ENCODE results near the gene LGALS7. TPM values are rescaled to one million over a fixed set of nuclear protein-coding genes. Genes with fewer than 3 reads are reported as not detected.

Gene LGALS7
- total RNA-seq, 2 experiments from 2014 or later, result not detected

DNA sequence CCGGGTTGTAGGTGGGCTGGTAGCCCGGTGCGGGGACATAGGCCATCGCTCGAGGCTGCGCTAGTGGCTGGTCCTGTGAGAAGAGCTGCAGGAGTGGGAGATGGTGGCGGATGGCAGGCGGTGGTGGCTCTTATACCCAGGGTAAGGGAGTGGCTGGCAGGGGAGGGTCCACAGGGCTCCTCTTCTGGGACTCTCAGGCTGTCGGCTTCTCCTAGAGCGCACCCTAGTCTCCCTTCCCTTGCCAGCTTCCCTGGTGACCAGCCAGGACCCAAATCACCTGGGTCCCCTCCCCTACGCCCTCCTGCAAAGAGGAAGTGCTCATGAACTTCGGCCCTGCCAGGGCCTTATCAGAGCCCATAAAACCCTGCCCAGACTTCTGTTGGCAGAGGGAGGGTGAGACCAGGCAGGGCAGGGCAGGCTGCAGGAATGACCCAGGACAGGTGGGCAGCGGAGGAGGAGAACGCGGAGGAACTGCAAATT lies 39.6 kb upstream of the LGALS7 start, which contains the start of gene LGALS4:
TSS of gene LGALS4 (minus strand) at position 105 of the 480 bp plus-strand sequence. CDS start at position 46, 59 bp downstream.
- no peak within 1 kb of the TSS for H3K27ac ChIP-seq (ENCODE audit: low read depth, low read length, poor library complexity, severe bottlenecking)
- no peak within 1 kb of the TSS for H2AFZ ChIP-seq (ENCODE audit: low read length)
- H3K36me3 ChIP-seq (ENCODE audit: insufficient read depth, low read length), result 0 out of 2 replicates have a peak, but pooled peaks cover 9% of the 10 kb centered on the region
- intact Hi-C loops (cut with micrococcal nuclease; ENCODE audit: unreplicated experiment), result no loop called here
- H4K20me1 ChIP-seq (ENCODE audit: insufficient read depth, low read length), result no peaks in the 10 kb centered on the region
- H3K4me2 ChIP-seq (ENCODE audit: low read length), result no peak within 1 kb of the TSS
- no peak for TF ChIP-seq CTCF (conservative IDR thresholded peaks at IDR 0.05; ENCODE audit: low read length)
- no peak for DNase-seq (ENCODE audit: low spot score)
- BruUV-seq (replicated peaks), result no TSS peak
- CTCF ChIA-PET (ENCODE audit: unreplicated experiment), result no interaction called here
- no peaks in the 10 kb centered on the region for H3K9me2 ChIP-seq (ENCODE audit: insufficient read depth, low read length)
- no peaks in the 10 kb centered on the region for H3K9me3 ChIP-seq (ENCODE audit: low read length)
- H3K79me2 ChIP-seq (ENCODE audit: insufficient read depth, low read depth, low read length), result no peaks in the 10 kb centered on the region
- no peak within 1 kb of the TSS for H3K4me3 ChIP-seq (ENCODE audit: low read depth, low read length, poor library complexity, severe bottlenecking)
- no peaks in the 10 kb centered on the region for H3K4me1 ChIP-seq (ENCODE audit: insufficient read depth, low read length, poor library complexity, severe bottlenecking)
- POLR2A ChIA-PET, result no interaction called here

- CTCF ChIA-PET (ENCODE audit: unreplicated experiment), result no interaction called here
- Histone ChIP-seq H3K4me2 (ENCODE audit: low read length) (no peak overlapping the region), H3K27ac (ENCODE audit: low read depth, low read length, poor library complexity, severe bottlenecking) (no peak overlapping the region), H3K79me2 (ENCODE audit: insufficient read depth, low read depth, low read length) (no peaks in the 10 kb centered on the region), H3K4me3 (ENCODE audit: low read depth, low read length, poor library complexity, severe bottlenecking) (no peak overlapping the region), H3K9me2 (ENCODE audit: insufficient read depth, low read length) (no peaks in the 10 kb centered on the region), H3K9me3 (ENCODE audit: low read length) (no peaks in the 10 kb centered on the region), H3K36me3 (ENCODE audit: insufficient read depth, low read length) (0 out of 2 replicates have a peak, but pooled peaks cover 9% of the 10 kb centered on the region), H2AFZ (ENCODE audit: low read length) (no peak overlapping the region), H4K20me1 (ENCODE audit: insufficient read depth, low read length) (no peaks in the 10 kb centered on the region), H3K4me1 (ENCODE audit: insufficient read depth, low read length, poor library complexity, severe bottlenecking) (no peaks in the 10 kb centered on the region)
- POLR2A ChIA-PET, result interaction anchor here (0.5 kb wide), 1 partner anchor 46 kb away, joined by 3 read pairs; no protein-coding TSS in a partner anchor
- no TSS peak for BruUV-seq (replicated peaks)
- intact Hi-C loops (cut with micrococcal nuclease; ENCODE audit: unreplicated experiment), result no loop called here
- no peak for DNase-seq (ENCODE audit: low spot score)
- no peak for TF ChIP-seq EZH2phosphoT487 (IDR thresholded peaks at IDR 0.05; ENCODE audit: borderline replicate concordance, low read depth, low read length)
These were observed 38.9 kb upstream of the LGALS7 start for GRCh38 chr19:38812009-38812840.

DNA sequence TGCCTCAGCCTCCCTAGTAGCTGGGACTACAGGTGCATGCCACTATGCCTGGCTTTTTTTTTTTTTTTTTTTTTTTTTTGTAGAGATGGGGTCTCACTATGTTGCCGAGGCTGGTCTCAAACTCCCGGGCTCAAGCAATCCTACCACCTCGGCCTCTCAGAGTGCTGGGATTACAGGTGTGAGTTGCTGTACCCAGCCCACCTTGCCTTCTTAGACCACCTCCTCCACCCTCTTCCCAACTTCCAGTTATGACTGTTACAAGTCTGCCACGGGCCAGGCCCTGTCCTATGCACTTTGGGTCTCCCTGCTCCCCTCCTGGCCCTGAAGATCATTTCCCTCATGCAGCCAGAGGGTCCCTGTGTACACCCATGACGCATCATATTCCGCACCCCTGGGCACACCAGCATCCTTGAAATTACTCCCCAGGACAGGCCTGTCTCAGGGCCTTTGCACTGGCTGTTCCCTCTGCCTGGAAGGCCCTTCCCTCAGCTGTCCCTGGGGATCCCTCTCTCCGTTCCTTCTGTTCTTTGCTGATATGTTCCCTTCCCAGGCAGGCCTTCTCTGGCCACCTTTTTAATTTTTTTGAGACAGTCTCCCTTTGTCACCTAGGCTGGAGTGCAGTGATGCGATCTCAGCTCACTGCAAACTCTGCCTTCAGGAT lies 36.4 kb upstream of the LGALS7 start:
- TF ChIP-seq EZH2phosphoT487 (IDR thresholded peaks at IDR 0.05; ENCODE audit: borderline replicate concordance, low read depth, low read length) (no peak), CTCF (conservative IDR thresholded peaks at IDR 0.05; ENCODE audit: low read length) (no peak)
- Histone ChIP-seq H2AFZ (ENCODE audit: low read length) (no peak overlapping the region), H3K36me3 (ENCODE audit: insufficient read depth, low read length) (no peaks in the 10 kb centered on the region), H3K79me2 (ENCODE audit: insufficient read depth, low read depth, low read length) (no peaks in the 10 kb centered on the region), H4K20me1 (ENCODE audit: insufficient read depth, low read length) (no peaks in the 10 kb centered on the region), H3K4me3 (ENCODE audit: low read depth, low read length, poor library complexity, severe bottlenecking) (no peak overlapping the region), H3K27ac (ENCODE audit: low read depth, low read length, poor library complexity, severe bottlenecking) (no peak overlapping the region), H3K4me2 (ENCODE audit: low read length) (no peak overlapping the region), H3K4me1 (ENCODE audit: insufficient read depth, low read length, poor library complexity, severe bottlenecking) (peaks cover 3% of the 10 kb centered on the region), H3K9me2 (ENCODE audit: insufficient read depth, low read length) (no peaks in the 10 kb centered on the region), H3K9me3 (ENCODE audit: low read length) (no peaks in the 10 kb centered on the region)
- no peak for DNase-seq (ENCODE audit: low spot score)
- ChIA-PET POLR2A (interaction anchor here (0.7 kb wide), 1 partner anchor 20 kb away, joined by 5 read pairs; no protein-coding TSS in a partner anchor), CTCF (ENCODE audit: unreplicated experiment) (no interaction called here)
- intact Hi-C loops (cut with micrococcal nuclease; ENCODE audit: unreplicated experiment), result no loop called here
- BruUV-seq (replicated peaks), result no TSS peak
